Ovary (tissue), 3 donors: ENCODE data around the gene COASY.

Experiments
- CTCF ChIP-seq, 3 donors: fragments of 450-650 bp in 2 of 3; fragments of 200-600 bp in 1 of 3; IDR thresholded peaks; one replicate each; pipeline versions ENCODE4 v1.5.1 to v1.8.0; 2016 to 2022; ENCODE audit warnings: antibody characterized with exemption in 3 of 3, mild to moderate bottlenecking in 1 of 3
- POLR2A ChIP-seq: fragments of 450-650 bp; IDR thresholded peaks from one replicate; pipeline ENCODE4 v1.6.1; 2017; ENCODE audit warnings: antibody characterized with exemption, mild to moderate bottlenecking, moderate library complexity
- donor health status: DM: no; HTN: no; CAD: no.

- TF ChIP-seq CTCF (IDR thresholded peaks at IDR 0.05) = peak in 1 of 3 donors; percentile 45
- peak; percentile 71 for TF ChIP-seq POLR2A
Measured at GRCh38 chr17:42536048-42536371, 25.9 kb upstream of the COASY start, which contains the start of gene NAGLU.
